Measurements from ENCODE around the gene CDKN1C.

DNA sequence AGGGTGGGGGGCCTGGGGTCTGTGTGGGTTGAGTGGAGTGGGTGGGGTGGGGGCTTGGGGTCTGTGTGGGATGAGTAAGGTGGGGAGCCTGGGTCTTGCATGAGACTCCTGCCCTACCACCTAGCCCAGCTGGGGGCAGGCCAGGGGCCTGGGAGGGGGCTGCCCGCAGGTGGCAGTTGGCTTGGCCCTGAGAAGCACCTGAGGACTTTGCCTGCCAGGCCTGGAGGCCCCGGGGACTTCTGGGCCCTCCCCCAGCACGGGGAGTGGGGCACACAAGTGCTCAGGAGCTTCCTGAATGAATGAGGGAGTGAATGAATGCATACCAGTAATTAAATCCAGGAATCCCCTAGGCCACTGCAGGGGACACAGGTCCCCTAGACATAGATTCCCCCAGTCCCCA is 37.1 kb upstream of the CDKN1C start:
- TF ChIP-seq FOXM1 (IDR thresholded peaks at IDR 0.05; ENCODE audit: borderline replicate concordance) (no peak), ARNT (IDR thresholded peaks at IDR 0.05) (no peak), ELF4 (IDR thresholded peaks at IDR 0.05) (no peak), NFRKB (IDR thresholded peaks at IDR 0.05) (no peak), FOXK2 (IDR thresholded peaks at IDR 0.05) (no peak), BHLHE40 (IDR thresholded peaks at IDR 0.05; ENCODE audit: borderline replicate concordance) (no peak), SP1 (IDR thresholded peaks at IDR 0.05) (no peak), FOXA1 (IDR thresholded peaks at IDR 0.05) (no peak), TARDBP (IDR thresholded peaks at IDR 0.05) (no peak), CTBP1 (IDR thresholded peaks at IDR 0.05; ENCODE audit: borderline replicate concordance) (no peak), HDGF (IDR thresholded peaks at IDR 0.05; ENCODE audit: borderline replicate concordance) (no peak), ZNF384 (IDR thresholded peaks at IDR 0.05) (no peak), SUZ12 (IDR thresholded peaks at IDR 0.05) (no peak)

Measured in HEK293T (cell line).